HG03108 (cell line): Measurements from ENCODE around the gene SIRT7.

Source experiments
- ATAC-seq: cut with Tn5 transposase; IDR thresholded peaks from one replicate; pipeline ENCODE4 v1.9.1; 2021; ENCODE audit warnings: moderate library complexity; ENCODE audit not compliant: unreplicated experiment

SIRT7 gene

GRCh38 chr17:81865733-81866439 is 52.1 kb downstream of the SIRT7 start:
- no peak for ATAC-seq

- ATAC-seq, result no peak
These were observed 52.6 kb downstream of the SIRT7 start for GRCh38 chr17:81865358-81865732.

- ATAC-seq, result no peak
These were observed 53.9 kb downstream of the SIRT7 start for GRCh38 chr17:81863833-81864768.

DNA sequence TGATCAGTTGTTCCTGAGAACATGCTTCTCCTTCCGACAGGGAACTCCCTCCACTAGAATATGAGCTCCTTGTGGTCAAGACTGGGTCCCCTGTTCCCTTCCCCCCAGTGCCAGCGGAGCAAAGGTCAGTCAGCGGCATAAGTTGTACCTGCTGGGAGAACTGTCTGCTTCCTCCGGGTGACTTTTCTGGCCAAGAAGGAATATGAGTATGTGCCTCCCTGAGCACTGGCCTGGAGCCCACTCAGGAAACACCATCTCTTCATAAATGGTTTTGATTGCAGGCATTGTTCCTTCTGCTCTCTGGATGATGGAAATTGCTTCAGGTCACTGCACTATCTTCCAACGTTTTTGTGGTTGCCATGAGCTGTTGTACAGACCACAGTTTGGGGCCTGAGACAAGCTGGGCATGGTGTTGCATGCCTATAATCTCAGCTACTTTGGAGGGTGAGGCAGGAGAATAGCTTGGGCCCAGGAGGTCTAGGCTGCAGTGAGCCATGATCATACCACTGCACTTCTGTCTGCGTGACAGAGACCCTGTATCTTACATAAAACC is 54.8 kb downstream of the SIRT7 start:
- no peak for ATAC-seq
